ENCODE measurements around the gene GRID1. TPM values are rescaled to one million over a fixed set of nuclear protein-coding genes. Genes with fewer than 3 reads are reported as not detected.

The GRID1 gene
- total RNA-seq, 1 donor from 2014 or later = 1.4 TPM

- Histone ChIP-seq H3K27ac (no peak overlapping the region), H3K9me3 (no peaks in the 10 kb centered on the region), H3K4me3 (no peak overlapping the region), H3K4me1 (no peaks in the 10 kb centered on the region), H3K36me3 (no peaks in the 10 kb centered on the region), H3K27me3 (no peaks in the 10 kb centered on the region)
- intact Hi-C loops (cut with DNase I) = no loop called here
- no peak for TF ChIP-seq CTCF (IDR thresholded peaks at IDR 0.05)
- no peak for DNase-seq (ENCODE audit: low spot score in 2 of 2)
These were observed 147.3 kb downstream of the GRID1 start for GRCh38 chr10:86219271-86219670.

- no peak for DNase-seq (ENCODE audit: low spot score in 2 of 2)
- intact Hi-C loops (cut with DNase I) = no loop called here
- Histone ChIP-seq H3K27ac (no peak overlapping the region), H3K4me3 (no peak overlapping the region), H3K9me3 (no peaks in the 10 kb centered on the region), H3K4me1 (no peaks in the 10 kb centered on the region), H3K36me3 (no peaks in the 10 kb centered on the region), H3K27me3 (no peaks in the 10 kb centered on the region)
- no peak for TF ChIP-seq CTCF (IDR thresholded peaks at IDR 0.05)
These were observed 147.8 kb downstream of the GRID1 start for GRCh38 chr10:86218842-86219241.

- Histone ChIP-seq H3K4me3 (no peak overlapping the region), H3K9me3 (no peaks in the 10 kb centered on the region), H3K27me3 (no peaks in the 10 kb centered on the region), H3K36me3 (no peaks in the 10 kb centered on the region), H3K27ac (no peak overlapping the region), H3K4me1 (no peaks in the 10 kb centered on the region)
- TF ChIP-seq CTCF (IDR thresholded peaks at IDR 0.05) = no peak
- intact Hi-C loops (cut with DNase I) = no loop called here
- no peak for DNase-seq (ENCODE audit: low spot score in 2 of 2)
These were observed 148.4 kb downstream of the GRID1 start for GRCh38 chr10:86218160-86218559.

- no peaks in the 10 kb centered on the region for H3K27me3 ChIP-seq
- no peak overlapping the region for H3K4me3 ChIP-seq
- no peak overlapping the region for H3K27ac ChIP-seq
- no peaks in the 10 kb centered on the region for H3K36me3 ChIP-seq
- DNase-seq (ENCODE audit: low spot score in 2 of 2) = no peak
- H3K9me3 ChIP-seq = no peaks in the 10 kb centered on the region
- no peaks in the 10 kb centered on the region for H3K4me1 ChIP-seq
- intact Hi-C loops (cut with DNase I) = no loop called here
- TF ChIP-seq CTCF (IDR thresholded peaks at IDR 0.05) = no peak
These were observed 149.1 kb downstream of the GRID1 start for GRCh38 chr10:86217371-86218080.

- H3K4me3 ChIP-seq = no peak overlapping the region
- no peaks in the 10 kb centered on the region for H3K4me1 ChIP-seq
- intact Hi-C loops (cut with DNase I) = no loop called here
- H3K27me3 ChIP-seq = no peaks in the 10 kb centered on the region
- no peaks in the 10 kb centered on the region for H3K9me3 ChIP-seq
- no peaks in the 10 kb centered on the region for H3K36me3 ChIP-seq
- no peak for TF ChIP-seq CTCF (IDR thresholded peaks at IDR 0.05)
- no peak overlapping the region for H3K27ac ChIP-seq
- DNase-seq (ENCODE audit: low spot score in 2 of 2) = no peak
These were observed 149.7 kb downstream of the GRID1 start for GRCh38 chr10:86216886-86217285.

GRCh38 chr10:86215712-86216111 is 150.9 kb downstream of the GRID1 start:
- Histone ChIP-seq H3K9me3 (no peaks in the 10 kb centered on the region), H3K36me3 (no peaks in the 10 kb centered on the region), H3K27me3 (no peaks in the 10 kb centered on the region), H3K4me3 (no peak overlapping the region), H3K27ac (no peak overlapping the region), H3K4me1 (no peaks in the 10 kb centered on the region)
- no peak for TF ChIP-seq CTCF (IDR thresholded peaks at IDR 0.05)
- intact Hi-C loops (cut with DNase I) = no loop called here
- DNase-seq (ENCODE audit: low spot score in 2 of 2) = no peak
